NOMO-1 treated with dmso at 0.1 percent for 144 hours (cell line): Measurements from ENCODE around the gene STX1B.
"Not testable (repeated sequence)": the region's sequence is repeated elsewhere in the genome, so short reads cannot be mapped to it uniquely, and the experiment has no call there.

Experiments
- DNase-seq: peaks from one replicate; lab custom pipeline; 2025; ENCODE audit not compliant: unreplicated experiment; lab: John Stamatoyannopoulos, UW

The STX1B gene

GRCh38 chr16:31010585-31011325 is at the start of gene STX1B:
TSS of gene STX1B (minus strand) at chr16:31010638. CDS start at chr16:31010396, 242 bp downstream.
- DNase-seq, result no peak

GRCh38 chr16:31055613-31056012 is 45.2 kb upstream of the STX1B start:
- no peak for DNase-seq

- DNase-seq, result no peak
Measured at GRCh38 chr16:31052114-31052513, 41.7 kb upstream of the STX1B start.

GRCh38 chr16:31050280-31051030 is 40.0 kb upstream of the STX1B start:
- no peak for DNase-seq

GRCh38 chr16:31043898-31044481 is 33.6 kb upstream of the STX1B start:
- DNase-seq, result no peak

GRCh38 chr16:31043352-31043751 is 32.9 kb upstream of the STX1B start:
- no peak for DNase-seq

GRCh38 chr16:31042866-31043265 is 32.4 kb upstream of the STX1B start:
- DNase-seq, result no peak

- DNase-seq, result no peak
Measured at GRCh38 chr16:31038993-31039392, 28.6 kb upstream of the STX1B start.

GRCh38 chr16:31036691-31037090 is 26.3 kb upstream of the STX1B start:
- no peak for DNase-seq

- DNase-seq, result peak; percentile 46
Measured at GRCh38 chr16:31033709-31034492, 23.5 kb upstream of the STX1B start.

- peak; percentile 95 for DNase-seq
Measured at GRCh38 chr16:31032736-31033708, 22.6 kb upstream of the STX1B start, which contains the start of gene STX4. TSS of gene STX4 (plus strand) at chr16:31033558. CDS start at chr16:31033806, 248 bp downstream.

- DNase-seq, result no peak
Measured at GRCh38 chr16:31031276-31031675, 20.8 kb upstream of the STX1B start.

- no peak for DNase-seq
Measured at GRCh38 chr16:31029272-31029671, 18.8 kb upstream of the STX1B start.

- no peak for DNase-seq
Measured at GRCh38 chr16:31025339-31025738, 14.9 kb upstream of the STX1B start.

GRCh38 chr16:31023627-31024226 is 13.3 kb upstream of the STX1B start:
- DNase-seq, result no peak

- DNase-seq, result no peak
Measured at GRCh38 chr16:31023252-31023602, 12.8 kb upstream of the STX1B start.

GRCh38 chr16:31022544-31023251 is 12.3 kb upstream of the STX1B start:
- DNase-seq, result no peak

- DNase-seq, result no peak
Measured at GRCh38 chr16:31020536-31020935, 10.1 kb upstream of the STX1B start.

GRCh38 chr16:31017756-31018155 is 7.3 kb upstream of the STX1B start:
- not testable (repeated sequence) for DNase-seq
